Measurements from ENCODE around the gene MYH7B. TPM values are rescaled to one million over a fixed set of nuclear protein-coding genes. Genes with fewer than 3 reads are reported as not detected.

MYH7B gene
- under 1 TPM; 0.23 to 0.40 TPM for total RNA-seq

DNA sequence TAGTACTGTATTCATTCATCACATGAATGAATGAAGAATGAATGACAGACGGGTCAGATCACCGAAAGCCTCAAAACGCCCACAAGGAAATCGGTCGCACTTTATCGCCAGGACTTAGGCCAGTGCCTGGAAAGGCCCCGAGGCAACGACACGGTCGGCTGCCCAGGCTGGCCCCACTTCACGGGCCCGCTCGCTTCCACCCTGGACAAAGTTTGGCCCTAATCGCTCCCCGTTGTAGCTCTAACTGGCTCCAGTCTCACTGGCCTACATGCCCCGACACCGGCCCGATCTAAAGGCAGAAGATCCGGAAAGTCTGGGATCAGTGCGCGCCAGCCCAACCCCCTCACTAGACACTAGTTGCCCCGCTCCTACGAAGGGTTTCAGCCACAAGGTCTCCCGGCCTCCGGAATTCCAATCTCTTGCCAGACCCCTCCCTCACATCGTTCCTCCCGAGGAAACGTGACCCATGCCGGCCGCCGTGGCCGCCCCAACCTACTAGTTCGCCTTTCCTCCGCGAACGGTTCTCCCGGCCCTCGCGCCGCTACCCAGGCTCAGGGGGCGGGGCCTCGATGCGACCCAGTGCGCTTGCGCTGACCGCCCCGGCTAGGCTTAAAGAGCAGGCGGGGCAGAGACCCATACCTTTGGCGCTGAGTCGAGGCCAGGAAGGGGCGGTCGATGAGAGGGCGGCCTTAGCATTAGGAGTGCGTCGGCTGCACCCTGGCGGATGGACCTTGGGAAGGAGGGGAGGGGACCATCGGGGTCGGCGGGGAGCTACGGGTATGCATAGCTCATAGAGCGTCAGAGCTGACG is at the start of gene MYH7B, which contains the start of gene GSS:
MYH7B (plus strand) TSS at position 638 of the 810 bp plus-strand sequence. CDS start 22,138 bp downstream, outside the sequence.
GSS (minus strand) TSS at position 576 of the 810 bp plus-strand sequence. CDS start 3,954 bp downstream, outside the sequence.
- intact Hi-C loops (cut with DNase I, micrococcal nuclease), result loop anchor here (1.0 to 5.0 kb wide), 15 partner anchors 64 to 963 kb away; partner anchors contain the start of genes ACSS2 (in 2 of the 2), EDEM2 (in 2 of the 2), AHCY (in 1 of the 2) and DYNLRB1 (in 1 of the 2)
- Mint-ChIP-seq H3K4me1 (peaks cover 16% of the 10 kb centered on the region), H3K27me3 (no peaks in the 10 kb centered on the region), H3K36me3 (ENCODE audit: low read depth) (peaks cover 10% of the 10 kb centered on the region), H3K4me3 (peak within 1 kb of the TSS; percentile 98), H3K9me3 (ENCODE audit: low read depth) (no peaks in the 10 kb centered on the region), H3K27ac (peak within 1 kb of the TSS; percentile 94)
- peak; percentile 99 for DNase-seq
- ChIA-PET POLR2A (interaction anchor here (0.6 to 1.5 kb wide), 6 partner anchors 79 to 103 kb away, joined by 3 to 4 read pairs (median 3); partner anchors contain the start of genes ACSS2 and GGT7), CTCF (interaction anchor here (0.6 to 5.8 kb wide), 6 partner anchors 58 to 136 kb away, joined by 3 to 78 read pairs (median 4); partner anchors contain the start of genes ACSS2 and GGT7)
- peak; percentile 95 for ATAC-seq

DNA sequence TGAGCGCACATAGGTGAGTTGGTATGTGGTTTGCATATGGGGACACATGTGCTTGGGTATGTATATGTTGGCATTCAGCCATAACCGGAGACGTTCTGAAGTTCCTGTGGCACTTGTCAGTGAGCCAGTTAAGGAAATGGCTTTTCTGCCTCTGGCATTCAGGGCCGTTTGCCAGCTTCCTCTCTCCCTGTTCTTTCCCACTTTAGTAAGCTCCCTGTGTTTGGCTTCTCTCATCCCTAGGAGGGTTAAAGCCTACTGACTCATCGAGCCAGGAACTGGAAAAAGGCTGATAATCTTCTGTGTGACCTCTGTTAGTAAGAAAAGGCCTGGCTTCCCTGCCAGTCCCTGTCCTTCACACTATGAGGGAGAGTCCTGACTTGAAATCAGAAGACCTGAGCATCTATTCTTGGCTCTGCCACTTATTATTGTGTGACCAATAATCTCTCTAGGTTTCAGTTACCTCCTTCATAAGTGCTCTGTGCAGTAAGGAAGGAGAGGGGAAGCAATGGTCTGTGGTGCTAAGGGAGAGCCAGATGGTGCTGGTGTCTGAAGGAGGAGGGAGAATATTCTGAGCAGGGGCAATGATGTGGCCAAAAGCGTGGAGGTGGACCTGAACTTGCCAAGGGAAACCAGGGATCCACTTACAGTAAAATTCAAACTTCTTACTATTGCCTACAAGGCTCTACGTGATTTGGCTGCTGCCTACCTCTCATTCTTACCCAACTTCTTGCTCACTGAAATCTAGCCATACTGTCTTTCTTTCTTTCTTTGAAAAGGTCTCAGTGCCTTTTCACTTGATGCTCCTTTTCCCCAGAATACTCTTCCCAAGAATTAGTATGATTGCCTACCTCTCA is 47.8 kb upstream of the MYH7B start:
- Mint-ChIP-seq H3K27me3 (no peaks in the 10 kb centered on the region), H3K36me3 (ENCODE audit: low read depth) (no peaks in the 10 kb centered on the region), H3K9me3 (ENCODE audit: low read depth) (no peaks in the 10 kb centered on the region), H3K4me3 (no peak overlapping the region), H3K27ac (no peak overlapping the region), H3K4me1 (peaks cover 8% of the 10 kb centered on the region)
- POLR2A ChIA-PET, result no interaction called here
- ATAC-seq, result no peak
- CTCF ChIA-PET, result no interaction called here
- DNase-seq, result no peak
- intact Hi-C loops (cut with DNase I, micrococcal nuclease), result no loop called here

DNA sequence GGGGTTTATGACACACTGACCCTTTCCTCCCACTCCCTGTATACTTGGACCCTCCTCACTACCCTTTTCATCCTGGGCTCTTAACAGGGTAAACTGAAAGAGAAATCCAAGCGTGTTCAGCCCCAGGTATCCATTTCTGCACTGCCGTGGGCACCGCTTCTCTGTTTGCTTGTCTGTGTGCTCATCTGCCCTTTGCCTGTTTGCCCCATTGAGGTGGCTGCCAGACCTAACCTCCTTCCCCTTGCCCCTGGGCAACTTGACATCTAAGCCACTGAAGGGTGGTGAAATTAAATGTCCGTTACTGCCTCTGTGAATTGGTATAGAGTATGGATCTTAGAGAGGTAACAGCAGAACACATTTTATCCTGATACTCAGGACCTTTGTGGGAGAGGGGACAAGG is 40.5 kb upstream of the MYH7B start:
- DNase-seq (no peak), ATAC-seq (no peak)
- peaks cover 9% of the 10 kb centered on the region for H3K36me3 Mint-ChIP-seq (ENCODE audit: low read depth)
- H3K27ac Mint-ChIP-seq, result no peak overlapping the region
- POLR2A ChIA-PET, result no interaction called here
- CTCF ChIA-PET, result no interaction called here
- intact Hi-C loops (cut with DNase I, micrococcal nuclease), result no loop called here
- H3K4me3 Mint-ChIP-seq, result no peak overlapping the region
- no peaks in the 10 kb centered on the region for H3K9me3 Mint-ChIP-seq (ENCODE audit: low read depth)
- H3K27me3 Mint-ChIP-seq, result no peaks in the 10 kb centered on the region
- H3K4me1 Mint-ChIP-seq, result peaks cover 26% of the 10 kb centered on the region

DNA sequence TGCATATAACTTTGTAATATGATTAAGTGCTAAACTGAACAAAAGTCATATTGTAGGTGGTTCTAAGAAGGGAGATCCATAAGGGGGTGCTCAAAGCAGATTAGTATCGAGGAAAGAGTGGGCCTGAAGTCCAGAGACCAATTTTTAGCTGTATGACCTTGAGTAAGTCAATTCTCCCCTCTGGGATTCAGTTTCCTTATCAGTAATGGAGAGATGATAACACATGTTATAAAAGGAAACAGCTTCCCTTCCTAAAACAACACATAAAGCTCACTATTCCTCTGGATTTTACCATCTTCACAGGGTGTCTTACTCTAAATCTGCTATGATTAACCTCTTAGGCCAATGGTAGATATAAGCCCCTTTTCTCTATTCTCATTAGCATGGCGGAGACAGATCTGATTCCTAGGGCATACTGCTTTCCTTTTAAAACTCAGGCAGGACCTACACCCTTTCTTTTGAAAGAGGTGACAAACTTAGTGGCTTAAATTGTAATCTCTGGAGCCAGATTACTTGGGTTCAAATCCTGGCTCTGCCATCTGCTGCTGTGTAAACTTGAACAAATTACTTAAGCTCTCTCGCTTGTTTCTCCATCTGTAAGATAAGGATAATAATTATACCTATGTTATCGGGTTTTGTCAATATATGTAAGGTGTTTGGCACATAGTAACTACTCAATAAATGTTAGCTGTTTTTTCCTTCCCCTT is 39.8 kb upstream of the MYH7B start:
- no peak overlapping the region for H3K4me3 Mint-ChIP-seq
- no peak for DNase-seq
- ChIA-PET POLR2A (no interaction called here), CTCF (no interaction called here)
- H3K27me3 Mint-ChIP-seq, result no peaks in the 10 kb centered on the region
- peaks cover 33% of the 10 kb centered on the region for H3K4me1 Mint-ChIP-seq
- peaks cover 14% of the 10 kb centered on the region for H3K36me3 Mint-ChIP-seq (ENCODE audit: low read depth)
- no peak overlapping the region for H3K27ac Mint-ChIP-seq
- no peaks in the 10 kb centered on the region for H3K9me3 Mint-ChIP-seq (ENCODE audit: low read depth)
- no peak for ATAC-seq
- intact Hi-C loops (cut with DNase I, micrococcal nuclease), result no loop called here

DNA sequence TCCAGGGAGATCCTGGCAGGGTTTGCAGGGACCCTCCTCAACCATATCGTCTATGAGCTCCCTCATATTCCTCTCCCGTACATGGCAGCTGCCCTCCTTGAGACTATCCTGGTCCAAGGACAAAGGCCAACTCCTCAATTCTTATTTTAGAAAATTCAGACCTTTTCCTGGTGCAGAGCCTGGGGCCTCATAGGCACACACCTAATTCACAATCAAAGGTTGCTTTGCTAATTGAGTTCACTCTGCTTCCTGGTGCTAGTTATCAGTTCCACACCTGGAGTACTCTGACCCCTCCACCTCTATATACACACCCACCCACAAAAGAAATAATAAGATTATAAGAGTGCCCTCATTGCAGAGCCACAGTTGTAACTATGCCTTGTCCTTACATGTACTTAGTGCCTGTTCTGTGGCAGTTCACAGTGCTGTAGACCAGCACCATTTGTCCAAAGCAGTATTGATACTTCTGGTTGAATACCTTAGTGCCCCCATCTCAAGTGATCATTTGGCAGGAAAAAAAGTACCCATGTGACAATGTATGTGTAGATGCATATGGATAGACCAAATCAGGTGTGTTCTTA is 38.8 kb upstream of the MYH7B start:
- peak overlapping the region; percentile 37 for H3K27ac Mint-ChIP-seq
- POLR2A ChIA-PET, result no interaction called here
- H3K9me3 Mint-ChIP-seq (ENCODE audit: low read depth), result no peaks in the 10 kb centered on the region

DNA sequence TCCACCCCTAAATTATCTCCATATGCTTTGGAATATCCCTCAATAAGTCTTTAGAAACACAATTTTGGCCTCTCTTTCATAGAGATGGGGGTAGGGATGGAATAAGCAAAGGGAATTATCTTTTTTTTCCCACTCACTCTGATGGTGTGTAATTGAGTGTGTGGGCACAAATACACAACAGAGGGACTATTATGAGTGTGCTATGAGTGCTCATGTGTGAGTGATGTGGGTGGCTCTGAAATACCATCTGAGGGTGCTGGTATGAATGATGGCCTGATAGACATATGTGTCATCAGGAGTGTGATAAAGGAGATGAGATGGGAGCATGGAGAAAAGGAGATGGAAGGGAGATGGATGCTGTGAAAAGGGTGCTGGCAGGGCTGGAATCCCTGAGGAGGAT is 35.6 kb upstream of the MYH7B start:
- CTCF ChIA-PET, result interaction anchor here (0.6 to 1.5 kb wide), 2 partner anchors 44 to 150 kb away, joined by 3 read pairs; no protein-coding TSS in a partner anchor
- ATAC-seq, result peak; percentile 74
- H3K27ac Mint-ChIP-seq, result no peak overlapping the region

More for the DNA sequence above, 38.8 kb upstream of the MYH7B start:
- H3K27me3 Mint-ChIP-seq, result no peaks in the 10 kb centered on the region
- intact Hi-C loops (cut with DNase I, micrococcal nuclease), result no loop called here
- CTCF ChIA-PET, result no interaction called here
- no peak for ATAC-seq
- no peak for DNase-seq
- H3K4me1 Mint-ChIP-seq, result peaks cover 38% of the 10 kb centered on the region
- peaks cover 14% of the 10 kb centered on the region for H3K36me3 Mint-ChIP-seq (ENCODE audit: low read depth)
- H3K4me3 Mint-ChIP-seq, result no peak overlapping the region

DNA sequence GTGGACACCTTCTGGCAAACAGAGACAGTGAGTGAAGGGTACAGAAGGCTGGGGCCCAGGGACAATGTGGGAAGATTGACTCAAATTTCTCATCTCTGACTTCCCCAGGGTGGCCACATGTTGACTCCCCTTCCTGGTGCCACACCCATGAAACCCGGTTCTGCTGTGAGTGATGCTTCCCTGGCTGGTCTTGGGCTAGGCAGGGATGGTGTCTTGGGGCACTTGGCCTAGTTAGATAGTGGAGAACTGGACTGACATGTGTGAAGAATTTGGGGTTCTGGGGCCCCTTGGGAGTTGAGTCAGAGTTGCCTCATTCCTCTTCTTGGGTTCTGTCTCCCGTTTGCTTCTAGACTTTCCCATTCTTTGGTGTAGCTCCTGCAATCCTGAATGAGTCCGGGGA is 34.2 kb upstream of the MYH7B start:
- DNase-seq (peak; percentile 35), ATAC-seq (peak; percentile 29)
- Mint-ChIP-seq H3K9me3 (ENCODE audit: low read depth) (no peaks in the 10 kb centered on the region), H3K4me1 (peaks cover 40% of the 10 kb centered on the region), H3K27ac (no peak overlapping the region), H3K4me3 (no peak overlapping the region), H3K36me3 (ENCODE audit: low read depth) (peaks cover 20% of the 10 kb centered on the region), H3K27me3 (no peaks in the 10 kb centered on the region)
- CTCF ChIA-PET, result no interaction called here
- intact Hi-C loops (cut with DNase I, micrococcal nuclease), result no loop called here
- POLR2A ChIA-PET, result no interaction called here

More for the DNA sequence above, 35.6 kb upstream of the MYH7B start:
- Mint-ChIP-seq H3K27me3 (no peaks in the 10 kb centered on the region), H3K4me1 (peaks cover 38% of the 10 kb centered on the region), H3K9me3 (ENCODE audit: low read depth) (no peaks in the 10 kb centered on the region), H3K36me3 (ENCODE audit: low read depth) (peaks cover 14% of the 10 kb centered on the region), H3K4me3 (no peak overlapping the region)
- DNase-seq, result peak; percentile 26
- POLR2A ChIA-PET, result no interaction called here
- intact Hi-C loops (cut with DNase I, micrococcal nuclease), result no loop called here

DNA sequence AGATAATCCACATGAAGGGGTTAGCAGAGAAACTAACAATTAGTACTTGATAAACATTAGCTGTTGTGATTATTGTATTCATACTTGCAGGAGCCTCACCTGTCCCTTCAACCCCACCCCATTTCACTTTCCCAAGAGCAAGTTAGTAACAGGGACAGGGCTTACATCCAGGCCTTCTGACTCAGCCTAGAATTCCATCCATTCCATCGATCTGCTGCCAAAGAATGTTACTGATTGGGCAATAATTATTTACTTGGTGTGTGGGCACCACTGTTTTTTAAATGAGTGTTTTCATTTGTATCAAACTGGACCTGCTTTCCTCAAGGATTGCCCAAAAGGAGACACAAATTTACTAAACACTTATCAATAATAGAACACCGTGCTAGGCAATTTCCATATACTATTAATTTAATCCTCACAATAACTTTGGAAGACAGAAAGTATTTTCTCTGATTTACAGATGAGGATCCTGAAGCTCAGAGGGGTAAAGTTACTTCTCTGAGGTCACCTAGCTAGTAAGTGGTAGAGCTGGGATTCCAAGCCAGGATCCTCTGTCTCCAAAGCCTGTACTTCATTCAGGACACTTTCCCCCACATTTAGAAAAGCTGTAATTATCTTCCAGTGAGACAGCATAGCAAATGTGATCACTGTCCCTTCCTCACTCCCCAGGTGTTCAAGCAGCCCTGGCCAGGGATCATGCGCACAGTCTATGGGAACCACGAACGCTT is 32.9 kb upstream of the MYH7B start:
- DNase-seq (no peak), ATAC-seq (no peak)
- Mint-ChIP-seq H3K9me3 (ENCODE audit: low read depth) (no peaks in the 10 kb centered on the region), H3K4me1 (peaks cover 30% of the 10 kb centered on the region), H3K4me3 (no peak overlapping the region), H3K36me3 (ENCODE audit: low read depth) (peaks cover 24% of the 10 kb centered on the region), H3K27ac (no peak overlapping the region), H3K27me3 (no peaks in the 10 kb centered on the region)
- intact Hi-C loops (cut with DNase I, micrococcal nuclease), result no loop called here
- CTCF ChIA-PET, result interaction anchor here (1.2 kb wide), 1 partner anchor 43 kb away, joined by 3 read pairs; no protein-coding TSS in a partner anchor
- POLR2A ChIA-PET, result no interaction called here

DNA sequence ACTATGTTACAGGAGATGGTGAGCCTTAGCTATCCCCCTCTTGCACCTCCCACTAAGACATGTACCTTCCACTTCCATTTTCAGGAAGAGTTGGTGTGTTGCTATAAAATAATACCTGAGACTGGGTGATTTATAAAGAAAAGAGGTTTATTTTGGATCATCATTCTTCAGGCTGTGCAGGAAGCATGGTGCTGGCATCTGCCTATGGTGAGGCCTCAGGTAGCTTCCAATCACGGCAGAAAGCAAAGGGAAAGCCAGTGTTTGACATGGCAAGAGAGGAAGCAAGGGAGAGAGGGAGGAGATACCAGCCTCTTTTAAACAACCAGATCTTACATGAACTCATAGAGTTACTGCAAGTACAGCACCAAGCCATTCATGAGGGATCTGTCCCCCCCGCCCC is 32.3 kb upstream of the MYH7B start:
- intact Hi-C loops (cut with DNase I, micrococcal nuclease), result no loop called here
- ATAC-seq (no peak), DNase-seq (no peak)
- Mint-ChIP-seq H3K36me3 (ENCODE audit: low read depth) (peaks cover 20% of the 10 kb centered on the region), H3K27ac (no peak overlapping the region), H3K9me3 (ENCODE audit: low read depth) (no peaks in the 10 kb centered on the region), H3K27me3 (no peaks in the 10 kb centered on the region), H3K4me1 (peaks cover 24% of the 10 kb centered on the region), H3K4me3 (no peak overlapping the region)
- ChIA-PET CTCF (no interaction called here), POLR2A (no interaction called here)

DNA sequence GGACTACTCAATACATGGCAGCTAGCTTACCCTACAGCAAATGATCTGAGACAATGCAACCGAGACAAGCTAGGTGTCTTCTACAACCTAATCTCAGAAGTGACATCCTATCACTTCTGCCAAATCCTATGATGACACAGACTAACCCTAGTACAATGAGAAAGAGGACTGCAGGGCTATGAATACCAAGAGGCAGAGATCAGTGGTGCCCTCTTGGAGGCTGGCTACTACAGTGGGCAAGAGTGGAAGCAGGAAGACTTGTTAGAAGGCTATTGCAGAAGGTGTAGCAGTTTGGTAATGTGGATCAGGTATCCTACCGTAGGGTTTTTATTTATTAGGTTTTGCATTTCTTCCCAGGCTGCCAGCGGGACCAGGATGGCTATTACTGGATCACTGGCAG is 30.3 kb upstream of the MYH7B start:
- no peaks in the 10 kb centered on the region for H3K27me3 Mint-ChIP-seq

More for the DNA sequence above, 30.3 kb upstream of the MYH7B start:
- Mint-ChIP-seq H3K4me3 (no peak overlapping the region), H3K4me1 (peaks cover 13% of the 10 kb centered on the region), H3K9me3 (ENCODE audit: low read depth) (no peaks in the 10 kb centered on the region), H3K27ac (no peak overlapping the region), H3K36me3 (ENCODE audit: low read depth) (peaks cover 20% of the 10 kb centered on the region)
- no peak for ATAC-seq
- intact Hi-C loops (cut with DNase I, micrococcal nuclease), result no loop called here
- CTCF ChIA-PET, result no interaction called here
- no peak for DNase-seq
- POLR2A ChIA-PET, result no interaction called here
